Measurements from ENCODE around the gene ZBTB8B.
A peak's percentile ranks its signal among the peaks of the same experiment; 100 is the strongest.

Gene ZBTB8B

GRCh38 chr1:32489774-32490454, 25.0 kb downstream of the ZBTB8B start:
- H3K4me3 ChIP-seq = peak overlapping the region; percentile 27; the same call in 1 of the 2 replicates
- H3K9me3 ChIP-seq = no peaks in the 10 kb centered on the region
- H4K20me1 ChIP-seq = no peaks in the 10 kb centered on the region
- H3K4me2 ChIP-seq = peak overlapping the region; percentile 71
- no peaks in the 10 kb centered on the region for H3K36me3 ChIP-seq
- no peak overlapping the region; the same call in 1 of the 2 replicates for H3K9ac ChIP-seq
- H3K27me3 ChIP-seq = no peaks in the 10 kb centered on the region
- H3K4me1 ChIP-seq = peaks cover 49% of the 10 kb centered on the region
- H3K27ac ChIP-seq = peak overlapping the region; percentile 45
- no peak for TF ChIP-seq Cebpa-rat (IDR thresholded peaks at IDR 0.05)

GRCh38 chr1:32491386-32491785, 26.5 kb downstream of the ZBTB8B start:
- no peaks in the 10 kb centered on the region for H3K9me3 ChIP-seq

DNA sequence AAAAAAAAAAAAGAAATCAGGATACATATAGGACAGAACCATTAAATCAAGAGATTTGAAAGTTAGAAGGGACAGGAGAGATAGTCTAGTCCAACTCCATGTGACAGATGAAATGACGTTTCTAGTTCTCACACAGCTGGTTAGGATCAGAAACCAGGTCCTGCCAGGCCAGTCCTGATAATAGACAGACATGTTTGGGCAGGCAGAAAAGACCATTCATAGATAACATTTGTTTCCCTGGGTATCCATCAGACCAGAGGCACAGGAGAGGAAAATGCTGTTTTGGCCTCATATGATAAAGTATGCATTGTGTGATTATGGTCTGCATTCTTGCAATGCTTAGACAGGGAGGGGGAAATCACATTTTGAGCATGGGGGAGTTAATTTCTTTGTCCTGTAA, 29.3 kb downstream of the ZBTB8B start:
- Histone ChIP-seq H3K27ac (no peak overlapping the region), H3K9ac (no peak overlapping the region), H3K4me3 (no peak overlapping the region), H3K36me3 (no peaks in the 10 kb centered on the region), H3K9me3 (no peaks in the 10 kb centered on the region), H3K27me3 (no peaks in the 10 kb centered on the region), H3K4me2 (no peak overlapping the region), H4K20me1 (no peaks in the 10 kb centered on the region), H3K4me1 (peaks cover 41% of the 10 kb centered on the region)
- no peak for TF ChIP-seq Cebpa-rat (IDR thresholded peaks at IDR 0.05)

More at GRCh38 chr1:32491386-32491785, 26.5 kb downstream of the ZBTB8B start:
- H3K4me1 ChIP-seq = peaks cover 49% of the 10 kb centered on the region
- H3K4me3 ChIP-seq = no peak overlapping the region
- H3K9ac ChIP-seq = no peak overlapping the region
- no peaks in the 10 kb centered on the region for H4K20me1 ChIP-seq
- peak overlapping the region; percentile 71 for H3K4me2 ChIP-seq
- H3K27me3 ChIP-seq = no peaks in the 10 kb centered on the region
- H3K36me3 ChIP-seq = no peaks in the 10 kb centered on the region
- no peak overlapping the region for H3K27ac ChIP-seq
- TF ChIP-seq Cebpa-rat (IDR thresholded peaks at IDR 0.05) = no peak

DNA sequence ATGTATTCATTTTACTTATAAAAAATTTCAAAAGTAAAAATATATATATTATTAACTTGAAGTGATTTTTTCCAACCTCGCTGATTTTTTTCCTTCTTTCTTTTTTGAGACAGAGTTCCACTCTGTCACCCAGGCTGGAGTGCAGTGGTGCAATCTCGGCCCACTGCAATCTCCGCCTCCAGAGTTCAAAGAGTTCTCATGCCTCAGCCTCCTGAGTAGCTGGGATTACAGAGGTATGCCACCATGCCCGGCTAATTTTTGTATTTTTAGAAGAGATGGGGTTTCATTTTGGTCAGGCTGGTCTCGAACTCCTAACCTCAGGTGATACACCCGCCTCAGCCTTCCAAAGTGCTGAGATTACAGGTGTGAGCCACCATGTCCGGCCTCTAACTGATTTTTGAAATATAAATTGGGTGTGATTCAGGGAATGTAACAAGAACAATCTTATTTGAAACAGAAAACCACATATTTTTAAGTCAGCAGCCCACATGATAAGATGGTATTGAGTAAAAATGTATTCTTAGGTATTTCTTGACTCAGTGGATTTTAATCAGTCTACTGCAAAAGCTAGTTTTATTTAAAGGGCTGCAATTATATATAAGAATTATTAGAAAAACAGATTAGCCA, 30.0 kb downstream of the ZBTB8B start:
- no peaks in the 10 kb centered on the region for H3K27me3 ChIP-seq
- no peak overlapping the region for H3K4me3 ChIP-seq
- H3K36me3 ChIP-seq = no peaks in the 10 kb centered on the region
- H3K9me3 ChIP-seq = no peaks in the 10 kb centered on the region
- H3K4me2 ChIP-seq = no peak overlapping the region
- no peak overlapping the region for H3K9ac ChIP-seq
- H4K20me1 ChIP-seq = no peaks in the 10 kb centered on the region
- no peak for TF ChIP-seq Cebpa-rat (IDR thresholded peaks at IDR 0.05)
- peaks cover 41% of the 10 kb centered on the region for H3K4me1 ChIP-seq
- no peak overlapping the region for H3K27ac ChIP-seq

- Histone ChIP-seq H3K9me3 (no peaks in the 10 kb centered on the region), H3K4me1 (peaks cover 34% of the 10 kb centered on the region), H3K4me3 (no peak overlapping the region), H4K20me1 (no peaks in the 10 kb centered on the region), H3K36me3 (no peaks in the 10 kb centered on the region), H3K27ac (no peak overlapping the region), H3K9ac (no peak overlapping the region), H3K4me2 (no peak overlapping the region), H3K27me3 (no peaks in the 10 kb centered on the region)
- TF ChIP-seq Cebpa-rat (IDR thresholded peaks at IDR 0.05) = no peak
Observed at GRCh38 chr1:32496127-32496526, 31.3 kb downstream of the ZBTB8B start.

GRCh38 chr1:32498751-32499150, 33.9 kb downstream of the ZBTB8B start:
- H3K9ac ChIP-seq = no peak overlapping the region
- no peak overlapping the region for H3K4me3 ChIP-seq
- no peak overlapping the region for H3K27ac ChIP-seq
- no peaks in the 10 kb centered on the region for H4K20me1 ChIP-seq
- no peak for TF ChIP-seq Cebpa-rat (IDR thresholded peaks at IDR 0.05)
- H3K4me1 ChIP-seq = peaks cover 26% of the 10 kb centered on the region
- 0 out of 2 replicates have a peak overlapping the region, but pooled peaks have one; percentile 81 for H3K4me2 ChIP-seq
- no peaks in the 10 kb centered on the region for H3K27me3 ChIP-seq
- H3K36me3 ChIP-seq = no peaks in the 10 kb centered on the region
- H3K9me3 ChIP-seq = no peaks in the 10 kb centered on the region

- Histone ChIP-seq H3K27me3 (no peaks in the 10 kb centered on the region), H3K9me3 (no peaks in the 10 kb centered on the region), H3K4me2 (peak overlapping the region; percentile 81), H3K36me3 (no peaks in the 10 kb centered on the region), H3K4me1 (peaks cover 20% of the 10 kb centered on the region; the same call in 1 of the 2 replicates), H3K9ac (peak overlapping the region; percentile 84), H4K20me1 (no peaks in the 10 kb centered on the region), H3K27ac (peak overlapping the region; percentile 84), H3K4me3 (peak overlapping the region; percentile 79)
- TF ChIP-seq Cebpa-rat (IDR thresholded peaks at IDR 0.05) = no peak
Observed at GRCh38 chr1:32500387-32501209, 35.7 kb downstream of the ZBTB8B start.

GRCh38 chr1:32501865-32502264, 37.0 kb downstream of the ZBTB8B start:
- Histone ChIP-seq H3K4me1 (peaks cover 20% of the 10 kb centered on the region; the same call in 1 of the 2 replicates), H3K9ac (no peak overlapping the region), H3K4me3 (no peak overlapping the region), H4K20me1 (no peaks in the 10 kb centered on the region), H3K4me2 (no peak overlapping the region), H3K36me3 (no peaks in the 10 kb centered on the region), H3K9me3 (no peaks in the 10 kb centered on the region), H3K27ac (no peak overlapping the region), H3K27me3 (no peaks in the 10 kb centered on the region)
- TF ChIP-seq Cebpa-rat (IDR thresholded peaks at IDR 0.05) = no peak

DNA sequence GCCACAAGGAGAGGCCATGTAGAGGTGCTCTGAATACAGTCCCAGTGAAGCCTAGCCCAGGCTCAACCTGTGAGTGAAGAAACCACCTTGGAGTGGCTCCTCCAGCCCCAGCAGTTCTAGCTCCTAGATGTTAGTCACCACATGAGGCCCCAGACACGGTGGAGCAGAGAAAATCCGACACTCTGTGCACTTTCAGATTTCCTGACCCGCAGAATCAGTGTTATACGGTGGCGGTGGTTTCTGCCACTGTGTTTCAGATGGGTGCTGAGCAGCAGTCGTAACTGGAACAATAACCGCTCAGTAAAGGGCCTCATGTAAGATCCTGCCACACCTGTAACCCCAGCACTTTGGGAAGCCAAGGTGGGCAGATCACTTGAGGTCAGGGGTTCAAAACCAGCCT, 38.3 kb downstream of the ZBTB8B start:
- Histone ChIP-seq H3K27ac (no peak overlapping the region), H4K20me1 (no peaks in the 10 kb centered on the region), H3K4me1 (peaks cover 20% of the 10 kb centered on the region; the same call in 1 of the 2 replicates), H3K9me3 (no peaks in the 10 kb centered on the region), H3K9ac (no peak overlapping the region), H3K27me3 (no peaks in the 10 kb centered on the region), H3K4me2 (no peak overlapping the region), H3K36me3 (no peaks in the 10 kb centered on the region), H3K4me3 (no peak overlapping the region)
- no peak for TF ChIP-seq Cebpa-rat (IDR thresholded peaks at IDR 0.05)

DNA sequence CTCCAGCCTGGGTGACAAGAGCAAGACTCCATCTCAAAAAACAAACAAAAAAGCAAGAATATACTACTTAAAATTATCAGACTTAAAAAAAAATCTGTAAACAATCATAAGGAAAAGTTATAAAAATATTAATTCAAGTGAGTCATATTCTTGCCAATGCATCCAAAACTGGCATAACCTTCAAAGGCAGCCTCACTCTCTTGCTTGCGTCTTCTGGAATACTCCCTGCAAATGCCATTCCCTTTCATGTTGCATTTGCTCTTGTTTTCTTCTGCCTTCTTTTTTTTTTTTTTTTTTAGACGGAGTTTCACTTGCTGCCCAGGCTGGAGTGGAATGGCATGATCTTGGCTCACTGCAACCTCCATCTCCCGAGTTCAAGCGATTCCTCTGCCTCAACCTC, 42.1 kb downstream of the ZBTB8B start:
- no peak overlapping the region for H3K9ac ChIP-seq
- no peak overlapping the region for H3K27ac ChIP-seq
- TF ChIP-seq Cebpa-rat (IDR thresholded peaks at IDR 0.05) = no peak
- H3K4me3 ChIP-seq = no peak overlapping the region
- H3K27me3 ChIP-seq = no peaks in the 10 kb centered on the region
- H3K36me3 ChIP-seq = no peaks in the 10 kb centered on the region
- H3K4me2 ChIP-seq = no peak overlapping the region
- no peaks in the 10 kb centered on the region for H3K4me1 ChIP-seq
- H4K20me1 ChIP-seq = no peaks in the 10 kb centered on the region
- H3K9me3 ChIP-seq = no peaks in the 10 kb centered on the region
